ENCODE measurements around the gene SCYL2. TPM values are rescaled to one million over a fixed set of nuclear protein-coding genes. Genes with fewer than 3 reads are reported as not detected.
"Not testable (repeated sequence)": the region's sequence is repeated elsewhere in the genome, so short reads cannot be mapped to it uniquely, and the experiment has no call there.

Gene SCYL2
- total RNA-seq, 2 experiments from 2014 or later: 29.3 to 38.8 TPM

- no peak for ATAC-seq
- Mint-ChIP-seq H3K36me3 (peaks cover 24% of the 10 kb centered on the region), H3K4me1 (no peaks in the 10 kb centered on the region), H3K27me3 (no peaks in the 10 kb centered on the region), H3K4me3 (no peak overlapping the region), H3K9me3 (ENCODE audit: low read depth) (peaks cover 3% of the 10 kb centered on the region), H3K27ac (no peak overlapping the region)
- CTCF ChIA-PET: interaction anchor here (0.7 kb wide), 1 partner anchor 46 kb away, joined by 3 read pairs; no protein-coding TSS in a partner anchor
- no peak for DNase-seq
Measured at GRCh38 chr12:100311317-100311716, 44.3 kb downstream of the SCYL2 start.

- Mint-ChIP-seq H3K9me3 (ENCODE audit: low read depth) (no peaks in the 10 kb centered on the region), H3K36me3 (peaks cover 19% of the 10 kb centered on the region), H3K4me1 (no peaks in the 10 kb centered on the region), H3K27me3 (no peaks in the 10 kb centered on the region), H3K27ac (no peak overlapping the region), H3K4me3 (no peak overlapping the region)
- ATAC-seq (no peak), DNase-seq (no peak)
- CTCF ChIA-PET: no interaction called here
Measured at GRCh38 chr12:100317371-100317770, 50.4 kb downstream of the SCYL2 start.

DNA sequence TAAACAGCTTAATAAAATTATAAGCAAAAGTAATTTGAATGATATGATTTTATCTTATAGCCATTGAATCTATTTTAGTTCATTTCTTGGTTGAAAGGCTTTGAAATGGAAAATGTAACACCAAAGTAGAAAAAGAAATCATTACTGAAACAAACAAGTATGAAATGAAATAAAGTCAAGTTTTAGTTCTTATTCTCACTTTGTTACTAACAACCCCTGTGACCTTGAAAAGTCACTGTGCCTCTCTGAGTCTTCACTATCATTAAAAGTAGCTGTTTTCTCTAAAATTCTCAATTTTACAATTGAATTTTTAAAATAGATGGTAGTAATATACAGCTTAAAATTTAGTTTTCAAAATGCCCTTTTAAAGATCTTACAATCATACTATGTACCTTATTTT is 57.5 kb downstream of the SCYL2 start:
- ATAC-seq: no peak

DNA sequence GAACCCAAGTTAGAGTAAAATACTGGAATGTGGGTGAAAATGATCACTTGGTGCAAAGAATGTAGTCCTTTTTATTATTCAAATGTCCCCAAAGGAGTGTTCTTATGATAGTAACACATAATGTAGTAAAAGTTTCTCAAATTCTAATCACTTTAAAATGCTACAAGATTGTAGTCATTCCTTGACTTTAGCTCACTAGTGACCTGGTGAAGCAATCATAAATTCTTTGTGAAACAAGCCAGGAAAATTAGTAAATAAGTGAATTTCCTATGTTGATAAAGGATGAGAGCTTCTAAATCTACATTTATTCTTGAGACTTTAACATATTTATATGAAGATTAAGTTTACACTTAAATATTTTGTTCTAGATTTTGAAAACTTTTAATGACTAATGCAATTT is 59.2 kb downstream of the SCYL2 start:
- Mint-ChIP-seq H3K27ac (no peak overlapping the region), H3K4me1 (no peaks in the 10 kb centered on the region), H3K9me3 (ENCODE audit: low read depth) (no peaks in the 10 kb centered on the region), H3K27me3 (no peaks in the 10 kb centered on the region), H3K4me3 (no peak overlapping the region), H3K36me3 (peaks cover 23% of the 10 kb centered on the region)
- no peak for ATAC-seq
- DNase-seq: no peak
- CTCF ChIA-PET: no interaction called here

More for the DNA sequence above, 57.5 kb downstream of the SCYL2 start:
- H3K27ac Mint-ChIP-seq: no peak overlapping the region
- no peak for DNase-seq
- H3K27me3 Mint-ChIP-seq: no peaks in the 10 kb centered on the region
- H3K9me3 Mint-ChIP-seq (ENCODE audit: low read depth): no peaks in the 10 kb centered on the region
- no peak overlapping the region for H3K4me3 Mint-ChIP-seq
- peaks cover 17% of the 10 kb centered on the region for H3K36me3 Mint-ChIP-seq
- no peaks in the 10 kb centered on the region for H3K4me1 Mint-ChIP-seq
- CTCF ChIA-PET: no interaction called here

- peaks cover 21% of the 10 kb centered on the region for H3K36me3 Mint-ChIP-seq
- CTCF ChIA-PET: no interaction called here
- DNase-seq: no peak
- no peak overlapping the region for H3K4me3 Mint-ChIP-seq
- H3K9me3 Mint-ChIP-seq (ENCODE audit: low read depth): no peaks in the 10 kb centered on the region
- H3K27ac Mint-ChIP-seq: no peak overlapping the region
- no peaks in the 10 kb centered on the region for H3K27me3 Mint-ChIP-seq
- no peaks in the 10 kb centered on the region for H3K4me1 Mint-ChIP-seq
- ATAC-seq: no peak
Measured at GRCh38 chr12:100329800-100330199, 62.8 kb downstream of the SCYL2 start.

DNA sequence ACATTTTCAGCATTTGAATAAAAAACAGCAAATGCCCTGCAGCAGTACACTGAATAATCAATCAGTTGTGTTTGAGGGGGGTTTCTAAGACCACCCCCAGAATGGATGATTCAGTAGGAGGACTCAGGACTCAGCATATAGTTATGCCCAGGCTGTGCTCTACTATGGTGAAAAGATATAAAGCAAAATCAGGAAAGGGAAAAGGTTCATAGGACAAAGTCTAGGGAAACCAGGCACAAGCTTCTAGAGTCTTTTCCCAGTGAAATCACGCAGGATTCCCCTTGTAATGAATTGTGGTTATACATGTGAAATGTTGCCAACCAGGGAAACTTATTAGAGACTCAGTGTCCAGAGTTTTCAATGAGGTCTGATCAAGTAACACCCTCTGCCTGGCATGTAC is 64.9 kb downstream of the SCYL2 start:
- CTCF ChIA-PET: no interaction called here
- no peak overlapping the region for H3K4me3 Mint-ChIP-seq

GRCh38 chr12:100332852-100333251 is 65.9 kb downstream of the SCYL2 start:
- Mint-ChIP-seq H3K36me3 (peaks cover 32% of the 10 kb centered on the region), H3K9me3 (ENCODE audit: low read depth) (no peaks in the 10 kb centered on the region), H3K4me1 (no peaks in the 10 kb centered on the region), H3K4me3 (no peak overlapping the region), H3K27me3 (no peaks in the 10 kb centered on the region), H3K27ac (no peak overlapping the region)
- no peak for DNase-seq
- ATAC-seq: no peak
- CTCF ChIA-PET: no interaction called here

More for the DNA sequence above, 64.9 kb downstream of the SCYL2 start:
- Mint-ChIP-seq H3K36me3 (peaks cover 30% of the 10 kb centered on the region), H3K27me3 (no peaks in the 10 kb centered on the region), H3K27ac (no peak overlapping the region), H3K9me3 (ENCODE audit: low read depth) (no peaks in the 10 kb centered on the region), H3K4me1 (no peaks in the 10 kb centered on the region)
- no peak for DNase-seq
- no peak for ATAC-seq

DNA sequence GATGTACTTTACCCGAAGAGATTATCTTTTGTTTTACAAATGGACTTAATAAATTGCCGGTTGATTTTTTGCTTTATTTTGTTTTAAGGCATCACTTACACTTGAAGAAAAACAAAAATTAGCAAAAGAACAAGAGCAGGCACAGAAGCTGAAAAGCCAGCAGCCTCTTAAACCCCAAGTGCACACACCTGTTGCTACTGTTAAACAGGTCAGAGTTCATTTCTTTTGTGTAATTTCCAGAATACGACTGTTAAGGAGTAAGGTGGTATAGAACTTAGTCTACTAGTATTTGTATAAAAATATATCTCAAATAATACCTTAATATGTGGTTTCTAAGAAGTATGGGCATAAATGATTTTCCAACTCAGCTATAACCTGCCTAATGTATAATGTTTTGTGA is 70.3 kb downstream of the SCYL2 start:
- Mint-ChIP-seq H3K36me3 (peaks cover 23% of the 10 kb centered on the region), H3K9me3 (ENCODE audit: low read depth) (no peaks in the 10 kb centered on the region)
- CTCF ChIA-PET: no interaction called here

GRCh38 chr12:100337727-100338126 is 70.8 kb downstream of the SCYL2 start:
- no peaks in the 10 kb centered on the region for H3K27me3 Mint-ChIP-seq
- DNase-seq: no peak
- H3K4me1 Mint-ChIP-seq: no peaks in the 10 kb centered on the region
- no peak for ATAC-seq
- no peak overlapping the region for H3K4me3 Mint-ChIP-seq
- no peaks in the 10 kb centered on the region for H3K9me3 Mint-ChIP-seq (ENCODE audit: low read depth)
- CTCF ChIA-PET: no interaction called here
- no peak overlapping the region for H3K27ac Mint-ChIP-seq
- peaks cover 25% of the 10 kb centered on the region for H3K36me3 Mint-ChIP-seq

More for the DNA sequence above, 70.3 kb downstream of the SCYL2 start:
- Mint-ChIP-seq H3K4me1 (no peaks in the 10 kb centered on the region), H3K27me3 (no peaks in the 10 kb centered on the region), H3K4me3 (no peak overlapping the region), H3K27ac (no peak overlapping the region)
- DNase-seq (no peak), ATAC-seq (no peak)

GRCh38 chr12:100339071-100339470 is 72.1 kb downstream of the SCYL2 start:
- Mint-ChIP-seq H3K36me3 (peaks cover 27% of the 10 kb centered on the region), H3K27ac (no peak overlapping the region), H3K4me1 (no peaks in the 10 kb centered on the region), H3K4me3 (no peak overlapping the region), H3K9me3 (ENCODE audit: low read depth) (no peaks in the 10 kb centered on the region), H3K27me3 (no peaks in the 10 kb centered on the region)
- DNase-seq (no peak), ATAC-seq (no peak)
- CTCF ChIA-PET: no interaction called here

GRCh38 chr12:100342897-100343296 is 75.9 kb downstream of the SCYL2 start:
- CTCF ChIA-PET; H3K27ac Mint-ChIP-seq; ATAC-seq; DNase-seq; H3K27me3 Mint-ChIP-seq; H3K4me3 Mint-ChIP-seq; H3K4me1 Mint-ChIP-seq; H3K9me3 Mint-ChIP-seq (ENCODE audit: low read depth): not testable (repeated sequence)
- H3K36me3 Mint-ChIP-seq: peaks cover 17% of the 10 kb centered on the region

GRCh38 chr12:100344351-100344750 is 77.4 kb downstream of the SCYL2 start:
- H3K9me3 Mint-ChIP-seq (ENCODE audit: low read depth); DNase-seq; H3K4me1 Mint-ChIP-seq; H3K36me3 Mint-ChIP-seq; CTCF ChIA-PET; ATAC-seq; H3K27me3 Mint-ChIP-seq; H3K27ac Mint-ChIP-seq; H3K4me3 Mint-ChIP-seq: not testable (repeated sequence)

DNA sequence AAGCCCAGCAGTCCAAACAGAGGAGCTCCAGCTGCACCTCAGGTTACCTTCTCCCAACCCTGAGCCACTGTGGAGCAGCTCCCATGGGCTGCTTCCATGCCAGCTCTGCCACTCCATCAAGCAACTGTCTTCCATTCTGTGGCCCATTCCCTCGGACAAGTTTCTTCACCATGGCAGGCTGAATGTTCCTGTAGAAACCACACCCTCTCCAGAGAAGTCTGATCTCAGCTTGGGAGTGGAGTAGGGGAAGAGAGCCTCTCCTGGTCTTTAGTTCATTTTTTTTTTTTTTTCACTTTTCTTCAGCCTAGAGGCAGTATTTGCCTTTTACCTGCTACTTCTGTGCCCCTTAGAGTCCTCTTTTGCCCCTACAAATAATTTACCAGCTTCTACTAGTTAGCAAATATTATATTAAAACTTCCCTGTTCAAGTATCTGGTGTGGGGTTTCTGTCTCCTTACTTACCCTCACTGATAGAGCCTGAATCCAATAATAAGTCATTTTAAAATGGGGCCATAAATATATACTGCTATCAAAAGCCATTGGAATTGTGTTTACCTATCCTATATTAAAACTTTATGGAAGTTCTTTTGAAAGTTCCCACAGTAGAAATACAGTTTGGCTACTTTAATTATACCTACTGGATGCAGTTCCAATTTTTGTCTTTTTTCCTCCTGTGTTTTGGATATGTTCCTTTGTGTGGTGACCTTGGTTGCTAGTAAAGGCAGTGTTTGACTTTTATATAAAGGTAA is 78.2 kb downstream of the SCYL2 start:
- H3K4me1 Mint-ChIP-seq: no peaks in the 10 kb centered on the region
- CTCF ChIA-PET: no interaction called here
- DNase-seq (no peak), ATAC-seq (no peak)
- peaks cover 6% of the 10 kb centered on the region for H3K36me3 Mint-ChIP-seq
- no peak overlapping the region for H3K27ac Mint-ChIP-seq
- no peaks in the 10 kb centered on the region for H3K9me3 Mint-ChIP-seq (ENCODE audit: low read depth)
- H3K27me3 Mint-ChIP-seq: no peaks in the 10 kb centered on the region
- H3K4me3 Mint-ChIP-seq: no peak overlapping the region

DNA sequence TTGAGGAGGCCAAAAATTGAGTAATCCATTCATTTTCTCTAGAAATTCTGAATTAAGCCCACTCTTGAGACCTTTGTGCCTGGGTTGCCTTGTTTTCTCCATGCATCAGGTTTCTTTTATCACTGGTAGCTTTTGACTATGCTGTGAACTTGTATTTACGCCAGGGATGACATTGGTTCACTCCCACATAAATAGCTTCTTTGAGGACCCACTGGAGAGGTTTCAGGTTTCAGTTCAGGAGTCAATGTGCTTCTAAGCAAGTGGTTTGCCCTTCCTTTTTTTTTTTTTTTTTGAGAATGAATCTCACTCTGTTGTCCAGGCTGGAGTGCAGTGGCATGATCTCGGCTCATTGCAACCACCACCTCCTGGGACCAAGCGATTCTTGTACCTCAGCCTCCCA is 79.7 kb downstream of the SCYL2 start:
- Mint-ChIP-seq H3K27me3 (no peaks in the 10 kb centered on the region), H3K9me3 (ENCODE audit: low read depth) (no peaks in the 10 kb centered on the region), H3K4me1 (no peaks in the 10 kb centered on the region), H3K27ac (no peak overlapping the region), H3K36me3 (peaks cover 6% of the 10 kb centered on the region), H3K4me3 (no peak overlapping the region)
- no peak for DNase-seq
- CTCF ChIA-PET: no interaction called here
- ATAC-seq: no peak

All from activated CD8-positive, alpha-beta memory T cell treated with anti-CD3 and anti-CD28 coated beads, Interleukin-2, amount 10 ng/mL, durations not matched to agents 7 days and 5 days (primary cell).